GM18951 (cell line): Measurements from ENCODE around the gene ATP10A.
"Not testable (repeated sequence)": the region's sequence is repeated elsewhere in the genome, so short reads cannot be mapped to it uniquely, and the experiment has no call there.

Experiments
- POLR2A ChIP-seq: IDR thresholded peaks from 4 replicates; pipeline ENCODE4 v1.6.1; 2011; ENCODE audit warnings: mild to moderate bottlenecking; ENCODE audit not compliant: insufficient read length, insufficient read depth; ENCODE audit errors: extremely low read depth
- in situ Hi-C: fragments of 300-500 bp; cut with MboI; formaldehyde crosslinking; loops from one replicate; pipeline ENCODE4 v1.12.0; 2022; ENCODE audit warnings: low sequenced_read_pairs, mixed read lengths, inconsistent platforms; ENCODE audit not compliant: unreplicated experiment

ATP10A gene

GRCh38 chr15:25640381-25640780 lies 222.7 kb downstream of the ATP10A start:
- TF ChIP-seq POLR2A = no peak
- in situ Hi-C loops = no loop called here

- in situ Hi-C loops = not testable (repeated sequence)
Measured at GRCh38 chr15:25636486-25636885, 226.6 kb downstream of the ATP10A start.

GRCh38 chr15:25635191-25635590 lies 227.9 kb downstream of the ATP10A start:
- in situ Hi-C loops = no loop called here
- TF ChIP-seq POLR2A = no peak

- in situ Hi-C loops = no loop called here
- TF ChIP-seq POLR2A = no peak
Measured at GRCh38 chr15:25633862-25634261, 229.3 kb downstream of the ATP10A start.

- TF ChIP-seq POLR2A = no peak
- in situ Hi-C loops = no loop called here
Measured at GRCh38 chr15:25631971-25632370, 231.2 kb downstream of the ATP10A start.
